Neural cell (in vitro differentiated cells): ENCODE measurements around the gene GDA.

Experiments used
- EP300 ChIP-seq: fragments of 450-650 bp; conservative IDR thresholded peaks from 2 replicates; pipeline ENCODE4 v1.6.1; 2014; ENCODE audit warnings: antibody characterized with exemption, mild to moderate bottlenecking, moderate library complexity; ENCODE audit not compliant: poor library complexity, severe bottlenecking
- EZH2 ChIP-seq: fragments of 200-600, 300-800 bp; shearing (Covaris generic), sonication (generic); IDR thresholded peaks from 2 replicates; pipeline ENCODE4 v1.6.1; 2014; ENCODE audit warnings: antibody characterized with exemption, low read length, borderline replicate concordance, mild to moderate bottlenecking; ENCODE audit not compliant: insufficient read depth, poor library complexity, severe bottlenecking
- MXI1 ChIP-seq: fragments of 450-650 bp; conservative IDR thresholded peaks from 2 replicates; pipeline ENCODE4 v1.6.1; 2014; ENCODE audit warnings: antibody characterized with exemption, mild to moderate bottlenecking; ENCODE audit not compliant: poor library complexity, severe bottlenecking
- POLR2AphosphoS5 ChIP-seq: IDR thresholded peaks from 2 replicates; pipeline ENCODE4 v1.6.1; 2012
- RAD21 ChIP-seq: fragments of 450-650 bp; conservative IDR thresholded peaks from 2 replicates; pipeline ENCODE4 v1.6.1; 2014; ENCODE audit warnings: antibody characterized with exemption, mild to moderate bottlenecking, moderate library complexity
- SMC3 ChIP-seq: fragments of 450-650 bp; conservative IDR thresholded peaks from 2 replicates; pipeline ENCODE4 v1.6.1; 2014; ENCODE audit warnings: antibody characterized with exemption, mild to moderate bottlenecking, moderate library complexity; ENCODE audit not compliant: poor library complexity
- TAF1 ChIP-seq: IDR thresholded peaks from 2 replicates; pipeline ENCODE4 v1.6.1; 2012; ENCODE audit warnings: low read depth
- TF ChIP-seq, protein P1 (sequence below): fragments of 450-650 bp; IDR thresholded peaks from 2 replicates; pipeline ENCODE4 v1.5.1; 2014; ENCODE audit warnings: antibody characterized with exemption, mild to moderate bottlenecking, moderate library complexity; ENCODE audit not compliant: poor library complexity, severe bottlenecking
- TF ChIP-seq, protein P2 (sequence below): IDR thresholded peaks from 2 replicates; pipeline ENCODE4 v1.6.1; 2012; ENCODE audit warnings: borderline replicate concordance

DNA sequence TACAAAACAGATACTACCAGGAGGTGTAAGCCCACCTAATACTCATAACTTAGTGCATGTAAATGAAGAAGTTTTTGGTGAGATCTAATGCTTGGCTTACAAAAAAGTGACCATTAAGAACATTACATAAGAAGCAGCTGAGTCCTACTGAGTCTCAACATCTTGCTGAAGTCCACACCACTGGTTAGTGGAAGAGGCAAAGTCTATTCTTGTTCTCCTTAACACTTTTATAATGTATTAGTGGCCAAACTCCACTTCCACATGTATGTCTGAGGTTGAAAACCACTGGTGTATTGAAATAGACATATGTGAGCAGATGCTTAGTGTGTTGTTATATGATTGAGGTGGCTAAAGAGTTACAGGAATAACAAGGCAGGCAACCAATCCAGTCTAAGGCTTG, 18.9 kb upstream of the GDA start:
- TF ChIP-seq, protein P1, sequence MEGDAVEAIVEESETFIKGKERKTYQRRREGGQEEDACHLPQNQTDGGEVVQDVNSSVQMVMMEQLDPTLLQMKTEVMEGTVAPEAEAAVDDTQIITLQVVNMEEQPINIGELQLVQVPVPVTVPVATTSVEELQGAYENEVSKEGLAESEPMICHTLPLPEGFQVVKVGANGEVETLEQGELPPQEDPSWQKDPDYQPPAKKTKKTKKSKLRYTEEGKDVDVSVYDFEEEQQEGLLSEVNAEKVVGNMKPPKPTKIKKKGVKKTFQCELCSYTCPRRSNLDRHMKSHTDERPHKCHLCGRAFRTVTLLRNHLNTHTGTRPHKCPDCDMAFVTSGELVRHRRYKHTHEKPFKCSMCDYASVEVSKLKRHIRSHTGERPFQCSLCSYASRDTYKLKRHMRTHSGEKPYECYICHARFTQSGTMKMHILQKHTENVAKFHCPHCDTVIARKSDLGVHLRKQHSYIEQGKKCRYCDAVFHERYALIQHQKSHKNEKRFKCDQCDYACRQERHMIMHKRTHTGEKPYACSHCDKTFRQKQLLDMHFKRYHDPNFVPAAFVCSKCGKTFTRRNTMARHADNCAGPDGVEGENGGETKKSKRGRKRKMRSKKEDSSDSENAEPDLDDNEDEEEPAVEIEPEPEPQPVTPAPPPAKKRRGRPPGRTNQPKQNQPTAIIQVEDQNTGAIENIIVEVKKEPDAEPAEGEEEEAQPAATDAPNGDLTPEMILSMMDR = no peak
- TF ChIP-seq, protein P2, sequence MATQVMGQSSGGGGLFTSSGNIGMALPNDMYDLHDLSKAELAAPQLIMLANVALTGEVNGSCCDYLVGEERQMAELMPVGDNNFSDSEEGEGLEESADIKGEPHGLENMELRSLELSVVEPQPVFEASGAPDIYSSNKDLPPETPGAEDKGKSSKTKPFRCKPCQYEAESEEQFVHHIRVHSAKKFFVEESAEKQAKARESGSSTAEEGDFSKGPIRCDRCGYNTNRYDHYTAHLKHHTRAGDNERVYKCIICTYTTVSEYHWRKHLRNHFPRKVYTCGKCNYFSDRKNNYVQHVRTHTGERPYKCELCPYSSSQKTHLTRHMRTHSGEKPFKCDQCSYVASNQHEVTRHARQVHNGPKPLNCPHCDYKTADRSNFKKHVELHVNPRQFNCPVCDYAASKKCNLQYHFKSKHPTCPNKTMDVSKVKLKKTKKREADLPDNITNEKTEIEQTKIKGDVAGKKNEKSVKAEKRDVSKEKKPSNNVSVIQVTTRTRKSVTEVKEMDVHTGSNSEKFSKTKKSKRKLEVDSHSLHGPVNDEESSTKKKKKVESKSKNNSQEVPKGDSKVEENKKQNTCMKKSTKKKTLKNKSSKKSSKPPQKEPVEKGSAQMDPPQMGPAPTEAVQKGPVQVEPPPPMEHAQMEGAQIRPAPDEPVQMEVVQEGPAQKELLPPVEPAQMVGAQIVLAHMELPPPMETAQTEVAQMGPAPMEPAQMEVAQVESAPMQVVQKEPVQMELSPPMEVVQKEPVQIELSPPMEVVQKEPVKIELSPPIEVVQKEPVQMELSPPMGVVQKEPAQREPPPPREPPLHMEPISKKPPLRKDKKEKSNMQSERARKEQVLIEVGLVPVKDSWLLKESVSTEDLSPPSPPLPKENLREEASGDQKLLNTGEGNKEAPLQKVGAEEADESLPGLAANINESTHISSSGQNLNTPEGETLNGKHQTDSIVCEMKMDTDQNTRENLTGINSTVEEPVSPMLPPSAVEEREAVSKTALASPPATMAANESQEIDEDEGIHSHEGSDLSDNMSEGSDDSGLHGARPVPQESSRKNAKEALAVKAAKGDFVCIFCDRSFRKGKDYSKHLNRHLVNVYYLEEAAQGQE = no peak
- no peak for TF ChIP-seq RAD21
- TF ChIP-seq EP300 = no peak
- no peak for TF ChIP-seq EZH2
- TF ChIP-seq SMC3 = no peak
- no peak for TF ChIP-seq POLR2AphosphoS5
- TF ChIP-seq TAF1 = no peak
- TF ChIP-seq MXI1 = no peak
